SJCRH30 (cell line): ENCODE data around the gene SLC44A5. TPM values are rescaled to one million over a fixed set of nuclear protein-coding genes. Genes with fewer than 3 reads are reported as not detected.
A peak's percentile ranks its signal among the peaks of the same experiment; 100 is the strongest.
"Not testable (repeated sequence)": the region's sequence is repeated elsewhere in the genome, so short reads cannot be mapped to it uniquely, and the experiment has no call there.

ENCODE experiments used
- DNase-seq, 2 experiments: peaks; one replicate each; pipeline ENCODE4 v3.0.0-alpha.2; 2015 to 2020
- H3K27ac ChIP-seq: fragments of 250-450 bp; sonication (Bioruptor Pico); 2 replicates; pipeline ENCODE4 v1.5.1; 2020; ENCODE audit warnings: mild to moderate bottlenecking, moderate library complexity
- H3K27me3 ChIP-seq: fragments of 250-450 bp; sonication (Bioruptor Pico); 2 replicates; pipeline ENCODE4 v1.5.1; 2020; ENCODE audit warnings: mild to moderate bottlenecking, moderate library complexity
- H3K36me3 ChIP-seq: fragments of 250-450 bp; sonication (Bioruptor Pico); 2 replicates; pipeline ENCODE4 v1.5.1; 2020; ENCODE audit warnings: mild to moderate bottlenecking, moderate library complexity
- H3K4me1 ChIP-seq: fragments of 250-450 bp; sonication (Bioruptor Pico); 2 replicates; pipeline ENCODE4 v1.5.1; 2020; ENCODE audit warnings: mild to moderate bottlenecking, moderate library complexity
- H3K4me3 ChIP-seq: fragments of 250-450 bp; sonication (Bioruptor Pico); 2 replicates; pipeline ENCODE4 v1.5.1; 2020; ENCODE audit warnings: mild to moderate bottlenecking, moderate library complexity
- H3K9me3 ChIP-seq: fragments of 250-450 bp; sonication (Bioruptor Pico); replicated peaks from 2 replicates; pipeline ENCODE4 v1.5.1; 2020; ENCODE audit warnings: mild to moderate bottlenecking, moderate library complexity
- total RNA-seq: library from RNA; depleted of rRNA; stranded (reverse); fragments of >200 nt; shearing (Covaris generic); gene quantifications from 2 replicates; pipeline ENCODE4 v1.2.3, GENCODE V29; 2014

The SLC44A5 gene
- total RNA-seq, 1 experiment from 2014 or later: 0.47 TPM

- no peaks in the 10 kb centered on the region for H3K9me3 ChIP-seq
- no peaks in the 10 kb centered on the region for H3K36me3 ChIP-seq
- H3K27ac ChIP-seq: no peak overlapping the region
- H3K27me3 ChIP-seq: no peaks in the 10 kb centered on the region
- DNase-seq: no peak
- H3K4me1 ChIP-seq: no peaks in the 10 kb centered on the region
- no peak overlapping the region for H3K4me3 ChIP-seq
Measured at GRCh38 chr1:75520862-75521475, 89.9 kb downstream of the SLC44A5 start.

GRCh38 chr1:75519651-75520427, 91.1 kb downstream of the SLC44A5 start:
- Histone ChIP-seq H3K9me3 (no peaks in the 10 kb centered on the region), H3K27ac (no peak overlapping the region), H3K27me3 (no peaks in the 10 kb centered on the region), H3K4me3 (no peak overlapping the region), H3K4me1 (no peaks in the 10 kb centered on the region), H3K36me3 (no peaks in the 10 kb centered on the region)
- DNase-seq: no peak

GRCh38 chr1:75518686-75519085, 92.2 kb downstream of the SLC44A5 start:
- no peak overlapping the region for H3K27ac ChIP-seq
- no peak overlapping the region for H3K4me3 ChIP-seq
- H3K36me3 ChIP-seq: no peaks in the 10 kb centered on the region
- no peaks in the 10 kb centered on the region for H3K4me1 ChIP-seq
- no peaks in the 10 kb centered on the region for H3K27me3 ChIP-seq
- no peaks in the 10 kb centered on the region for H3K9me3 ChIP-seq
- DNase-seq: no peak

- no peak for DNase-seq
- H3K36me3 ChIP-seq: no peaks in the 10 kb centered on the region
- no peaks in the 10 kb centered on the region for H3K4me1 ChIP-seq
- no peak overlapping the region for H3K27ac ChIP-seq
- H3K27me3 ChIP-seq: no peaks in the 10 kb centered on the region
- no peak overlapping the region for H3K4me3 ChIP-seq
- H3K9me3 ChIP-seq: no peaks in the 10 kb centered on the region
Measured at GRCh38 chr1:75514270-75514669, 96.6 kb downstream of the SLC44A5 start.

GRCh38 chr1:75506976-75507375, 103.9 kb downstream of the SLC44A5 start:
- Histone ChIP-seq H3K9me3 (no peaks in the 10 kb centered on the region), H3K27ac (no peak overlapping the region), H3K27me3 (no peaks in the 10 kb centered on the region), H3K4me3 (no peak overlapping the region), H3K36me3 (no peaks in the 10 kb centered on the region), H3K4me1 (peaks cover 4% of the 10 kb centered on the region; the same call in 1 of the 2 replicates)
- DNase-seq: no peak

- no peak overlapping the region for H3K27ac ChIP-seq
- no peak overlapping the region for H3K4me3 ChIP-seq
- H3K27me3 ChIP-seq: no peaks in the 10 kb centered on the region
- no peaks in the 10 kb centered on the region for H3K9me3 ChIP-seq
- H3K4me1 ChIP-seq: peaks cover 4% of the 10 kb centered on the region; the same call in 1 of the 2 replicates
- H3K36me3 ChIP-seq: no peaks in the 10 kb centered on the region
- peak; percentile 3 to 24 for DNase-seq
Measured at GRCh38 chr1:75503221-75503974, 107.5 kb downstream of the SLC44A5 start.

- Histone ChIP-seq H3K36me3 (no peaks in the 10 kb centered on the region), H3K27ac (no peak overlapping the region), H3K9me3 (no peaks in the 10 kb centered on the region), H3K4me3 (no peak overlapping the region), H3K27me3 (no peaks in the 10 kb centered on the region), H3K4me1 (peaks cover 4% of the 10 kb centered on the region; the same call in 1 of the 2 replicates)
- peak in 1 of 2 experiments; percentile 12 for DNase-seq
Measured at GRCh38 chr1:75502776-75503175, 108.1 kb downstream of the SLC44A5 start.

- Histone ChIP-seq H3K36me3 (no peaks in the 10 kb centered on the region), H3K9me3 (no peaks in the 10 kb centered on the region), H3K4me1 (peaks cover 4% of the 10 kb centered on the region; the same call in 1 of the 2 replicates), H3K27ac (no peak overlapping the region), H3K27me3 (no peaks in the 10 kb centered on the region), H3K4me3 (no peak overlapping the region)
- DNase-seq: no peak
Measured at GRCh38 chr1:75501577-75502295, 109.2 kb downstream of the SLC44A5 start.

GRCh38 chr1:75492011-75492410, 118.9 kb downstream of the SLC44A5 start:
- DNase-seq: no peak

GRCh38 chr1:75487399-75487798, 123.5 kb downstream of the SLC44A5 start:
- Histone ChIP-seq H3K36me3 (no peaks in the 10 kb centered on the region), H3K4me3 (no peak overlapping the region), H3K27ac (no peak overlapping the region), H3K27me3 (0 out of 2 replicates have a peak, but pooled peaks cover 3% of the 10 kb centered on the region), H3K9me3 (no peaks in the 10 kb centered on the region), H3K4me1 (no peaks in the 10 kb centered on the region)
- no peak for DNase-seq

More at GRCh38 chr1:75492011-75492410, 118.9 kb downstream of the SLC44A5 start:
- Histone ChIP-seq H3K4me3 (no peak overlapping the region), H3K4me1 (no peaks in the 10 kb centered on the region), H3K36me3 (no peaks in the 10 kb centered on the region), H3K9me3 (no peaks in the 10 kb centered on the region), H3K27ac (no peak overlapping the region), H3K27me3 (no peaks in the 10 kb centered on the region; the same call in 1 of the 2 replicates)

GRCh38 chr1:75484789-75485188, 126.1 kb downstream of the SLC44A5 start:
- H3K27me3 ChIP-seq: 0 out of 2 replicates have a peak, but pooled peaks cover 3% of the 10 kb centered on the region
- no peaks in the 10 kb centered on the region for H3K9me3 ChIP-seq
- H3K36me3 ChIP-seq: no peaks in the 10 kb centered on the region
- no peaks in the 10 kb centered on the region for H3K4me1 ChIP-seq
- DNase-seq: no peak
- no peak overlapping the region for H3K27ac ChIP-seq
- no peak overlapping the region for H3K4me3 ChIP-seq

GRCh38 chr1:75482951-75483350, 128.0 kb downstream of the SLC44A5 start:
- Histone ChIP-seq H3K27ac (no peak overlapping the region), H3K9me3 (no peaks in the 10 kb centered on the region), H3K4me3 (no peak overlapping the region), H3K36me3 (no peaks in the 10 kb centered on the region), H3K27me3 (0 out of 2 replicates have a peak, but pooled peaks cover 3% of the 10 kb centered on the region), H3K4me1 (no peaks in the 10 kb centered on the region)
- DNase-seq: no peak

GRCh38 chr1:75476486-75476885, 134.4 kb downstream of the SLC44A5 start:
- H3K27me3 ChIP-seq, DNase-seq, H3K36me3 ChIP-seq, H3K27ac ChIP-seq, H3K4me3 ChIP-seq, H3K9me3 ChIP-seq, H3K4me1 ChIP-seq: not testable (repeated sequence)

- Histone ChIP-seq H3K27me3 (no peaks in the 10 kb centered on the region), H3K27ac (no peak overlapping the region), H3K4me1 (no peaks in the 10 kb centered on the region), H3K9me3 (no peaks in the 10 kb centered on the region), H3K36me3 (no peaks in the 10 kb centered on the region), H3K4me3 (no peak overlapping the region)
- no peak for DNase-seq
Measured at GRCh38 chr1:75475696-75476095, 135.2 kb downstream of the SLC44A5 start.
